Right atrium auricular region (tissue), 2 donors: ENCODE measurements around the gene CLSTN1. TPM values are rescaled to one million over a fixed set of nuclear protein-coding genes. Genes with fewer than 3 reads are reported as not detected.

Experiments
- DNase-seq: peaks from one replicate; pipeline ENCODE4 v3.0.0-alpha.2; 2019; ENCODE audit warnings: low spot score
- H3K27ac ChIP-seq, 2 donors: fragments of 200-600 bp; sonication (generic); 1 replicate in 1 of 2; 2 replicates in 1 of 2; pipeline ENCODE4 v1.5.1; 2016 to 2019
- H3K27me3 ChIP-seq, 2 donors: fragments of 200-600 bp; sonication (generic); one replicate each; pipeline versions ENCODE4 v1.5.1 to v1.6.0; 2017 to 2019
- H3K36me3 ChIP-seq: fragments of 200-600 bp; sonication (generic); one replicate; pipeline ENCODE4 v1.5.1; 2016
- H3K4me1 ChIP-seq, 2 donors: fragments of 200-600 bp; sonication (generic); one replicate each; pipeline versions ENCODE4 v1.5.1 to v1.6.0; 2017 to 2019
- H3K4me3 ChIP-seq, 2 donors: fragments of 200-600 bp; sonication (generic); 1 replicate in 1 of 2; 2 replicates in 1 of 2; pipeline ENCODE4 v1.5.1; 2017 to 2019; ENCODE audit warnings: mild to moderate bottlenecking in 1 of 2, moderate library complexity in 1 of 2
- H3K9me3 ChIP-seq, 2 donors: fragments of 200-600 bp; sonication (generic); one replicate each; pipeline ENCODE4 v1.5.1; 2019
- CTCF ChIP-seq, 2 donors: fragments of 200-600 bp; sonication (generic); IDR thresholded peaks; one replicate each; pipeline ENCODE4 v1.5.1; 2019; ENCODE audit warnings: antibody characterized with exemption in 2 of 2
- total RNA-seq, 2 donors: library from RNA; depleted of rRNA; stranded (reverse); fragments of >200 nt; gene quantifications; one replicate each; pipeline ENCODE4 v1.1.0, GENCODE V29; 2016

Gene CLSTN1
- total RNA-seq, 2 donors from 2014 or later: 47.5 to 54.0 TPM

GRCh38 chr1:9787702-9788101, 36.1 kb downstream of the CLSTN1 start:
- no peaks in the 10 kb centered on the region for H3K36me3 ChIP-seq
- no peaks in the 10 kb centered on the region for H3K9me3 ChIP-seq
- H3K4me3 ChIP-seq: no peak overlapping the region
- H3K27me3 ChIP-seq: no peaks in the 10 kb centered on the region
- TF ChIP-seq CTCF (IDR thresholded peaks at IDR 0.05): no peak
- peaks cover 0 to 8% of the 10 kb centered on the region in 2 donors for H3K4me1 ChIP-seq
- no peak overlapping the region for H3K27ac ChIP-seq
- DNase-seq: no peak

- Histone ChIP-seq H3K36me3 (no peaks in the 10 kb centered on the region), H3K9me3 (no peaks in the 10 kb centered on the region), H3K4me3 (no peak overlapping the region), H3K4me1 (no peaks in the 10 kb centered on the region), H3K27me3 (no peaks in the 10 kb centered on the region), H3K27ac (no peak overlapping the region)
- DNase-seq: no peak
- TF ChIP-seq CTCF (IDR thresholded peaks at IDR 0.05): no peak
These were observed 38.4 kb downstream of the CLSTN1 start for GRCh38 chr1:9785406-9785805.

GRCh38 chr1:9784508-9785133, 39.1 kb downstream of the CLSTN1 start:
- Histone ChIP-seq H3K4me1 (no peaks in the 10 kb centered on the region), H3K9me3 (no peaks in the 10 kb centered on the region), H3K27ac (no peak overlapping the region), H3K36me3 (no peaks in the 10 kb centered on the region), H3K27me3 (no peaks in the 10 kb centered on the region), H3K4me3 (no peak overlapping the region)
- TF ChIP-seq CTCF (IDR thresholded peaks at IDR 0.05): peak; percentile 25 to 71
- DNase-seq: no peak

GRCh38 chr1:9782897-9783296, 40.9 kb downstream of the CLSTN1 start:
- Histone ChIP-seq H3K9me3 (no peaks in the 10 kb centered on the region), H3K4me1 (no peaks in the 10 kb centered on the region), H3K36me3 (no peaks in the 10 kb centered on the region), H3K27ac (no peak overlapping the region), H3K4me3 (no peak overlapping the region), H3K27me3 (no peaks in the 10 kb centered on the region)
- no peak for DNase-seq
- no peak for TF ChIP-seq CTCF (IDR thresholded peaks at IDR 0.05)

GRCh38 chr1:9782116-9782751, 41.5 kb downstream of the CLSTN1 start:
- no peak for DNase-seq
- Histone ChIP-seq H3K36me3 (no peaks in the 10 kb centered on the region), H3K9me3 (no peaks in the 10 kb centered on the region), H3K27ac (no peak overlapping the region), H3K27me3 (no peaks in the 10 kb centered on the region), H3K4me1 (no peaks in the 10 kb centered on the region), H3K4me3 (no peak overlapping the region)
- no peak for TF ChIP-seq CTCF (IDR thresholded peaks at IDR 0.05)
